HG03571 (cell line): Measurements from ENCODE around the gene CCDC18.
"Not testable (repeated sequence)": the region's sequence is repeated elsewhere in the genome, so short reads cannot be mapped to it uniquely, and the experiment has no call there.

ENCODE experiments used
- ATAC-seq: cut with Tn5 transposase; IDR thresholded peaks from one replicate; pipeline ENCODE4 v1.9.1; 2021; ENCODE audit not compliant: unreplicated experiment

The CCDC18 gene

GRCh38 chr1:93170141-93170678 lies 10.3 kb upstream of the CCDC18 start:
- ATAC-seq: not testable (repeated sequence)

- no peak for ATAC-seq
Observed at GRCh38 chr1:93171549-93172034, 8.9 kb upstream of the CCDC18 start.

- no peak for ATAC-seq
Observed at GRCh38 chr1:93172778-93173177, 7.7 kb upstream of the CCDC18 start.

- ATAC-seq: not testable (repeated sequence)
Observed at GRCh38 chr1:93174638-93175037, 5.9 kb upstream of the CCDC18 start.

- ATAC-seq: no peak
Observed at GRCh38 chr1:93177991-93178390, 2.5 kb upstream of the CCDC18 start.

GRCh38 chr1:93178418-93178817 lies 2.1 kb upstream of the CCDC18 start:
- no peak for ATAC-seq

GRCh38 chr1:93179886-93180722 lies 420 bp upstream of the CCDC18 start, which contains the start of gene TMED5:
TSS of gene TMED5 (minus strand) at chr1:93180413. CDS start at chr1:93180242, 171 bp downstream.
- ATAC-seq: peak; percentile 83

- no peak for ATAC-seq
Observed at GRCh38 chr1:93186667-93187066, 6.1 kb downstream of the CCDC18 start.

GRCh38 chr1:93190432-93190831 lies 9.9 kb downstream of the CCDC18 start:
- no peak for ATAC-seq

GRCh38 chr1:93194231-93194990 lies 13.9 kb downstream of the CCDC18 start:
- ATAC-seq: no peak

- ATAC-seq: no peak
Observed at GRCh38 chr1:93196591-93196990, 16.1 kb downstream of the CCDC18 start.

GRCh38 chr1:93199150-93199549 lies 18.6 kb downstream of the CCDC18 start:
- no peak for ATAC-seq

GRCh38 chr1:93200086-93200620 lies 19.6 kb downstream of the CCDC18 start:
- no peak for ATAC-seq

GRCh38 chr1:93200714-93201113 lies 20.2 kb downstream of the CCDC18 start:
- ATAC-seq: no peak

- no peak for ATAC-seq
Observed at GRCh38 chr1:93205892-93206566, 25.5 kb downstream of the CCDC18 start.

- no peak for ATAC-seq
Observed at GRCh38 chr1:93206567-93206954, 26.0 kb downstream of the CCDC18 start.

- ATAC-seq: no peak
Observed at GRCh38 chr1:93207211-93207610, 26.7 kb downstream of the CCDC18 start.

GRCh38 chr1:93215322-93215721 lies 34.8 kb downstream of the CCDC18 start:
- no peak for ATAC-seq

- ATAC-seq: no peak
Observed at GRCh38 chr1:93219443-93219842, 38.9 kb downstream of the CCDC18 start.

GRCh38 chr1:93220716-93221115 lies 40.2 kb downstream of the CCDC18 start:
- ATAC-seq: not testable (repeated sequence)

- no peak for ATAC-seq
Observed at GRCh38 chr1:93221913-93222312, 41.4 kb downstream of the CCDC18 start.
